ENCODE results near the gene CMSS1. TPM values are rescaled to one million over a fixed set of nuclear protein-coding genes. Genes with fewer than 3 reads are reported as not detected.

The CMSS1 gene
- total and polyA plus RNA-seq, 2 donors (not counting 1 experiment from before 2014, with no cell fraction given), result 7.3 to 22.8 TPM

- Mint-ChIP-seq H3K9me3 (ENCODE audit: insufficient read depth) (no peaks in the 10 kb centered on the region), H3K27ac (no peak overlapping the region), H3K4me3 (no peak overlapping the region), H3K27me3 (no peaks in the 10 kb centered on the region), H3K4me1 (peaks cover 15% of the 10 kb centered on the region)
- Histone ChIP-seq H2AFZ (ENCODE audit: insufficient read depth, low read depth, low read length, poor library complexity, severe bottlenecking) (no peak overlapping the region), H3K36me3 (replicated peaks in 1 of 2; ENCODE audit: control extremely low read depth in 1 of 2, control insufficient read depth in 1 of 2, extremely low read depth in 1 of 2, insufficient read depth in 2 of 2, low read length in 1 of 2) (no peaks in the 10 kb centered on the region), H3K27ac (ENCODE audit: low read length in 2 of 2) (no peak overlapping the region), H3K9ac (ENCODE audit: low read length) (no peak overlapping the region), H3K79me2 (ENCODE audit: control insufficient read depth, insufficient read depth, low read length) (no peaks in the 10 kb centered on the region), H3K4me3 (ENCODE audit: control extremely low read depth in 1 of 5, extremely low read depth in 1 of 5, insufficient read depth in 1 of 5, low read depth in 2 of 5, low read length in 4 of 5) (no peak overlapping the region), H3K4me1 (ENCODE audit: control insufficient read depth in 2 of 2, insufficient read depth in 2 of 2, low read length in 2 of 2) (peaks cover 4 to 7% of the 10 kb centered on the region in 2 donors), H4K20me1 (ENCODE audit: control insufficient read depth, insufficient read depth, low read length, poor library complexity, severe bottlenecking) (no peaks in the 10 kb centered on the region), H3K9me3 (ENCODE audit: control extremely low read depth in 1 of 3, control insufficient read depth in 2 of 3, insufficient read depth in 1 of 3, low read length in 2 of 3) (no peaks in the 10 kb centered on the region), H3K27me3 (replicated peaks in 1 of 4; ENCODE audit: control extremely low read depth in 1 of 4, control insufficient read depth in 3 of 4, insufficient read depth in 4 of 4, low read length in 3 of 4) (no peaks in the 10 kb centered on the region), H3K4me2 (replicated peaks; ENCODE audit: low read depth, low read length, poor library complexity, severe bottlenecking) (no peak overlapping the region)
- no peak for DNase-seq
- ATAC-seq (ENCODE audit: low read depth), result no peak
- WGBS (ENCODE audit: insufficient coverage), result 80% methylated on average over 1 of the region's 1 CpG
- ChIA-PET CTCF (no interaction called here), POLR2A (no interaction called here)
- TF ChIP-seq EZH2 (IDR thresholded peaks at IDR 0.05; ENCODE audit: borderline replicate concordance, insufficient read depth, low read depth, low read length, poor library complexity, severe bottlenecking), result no peak
- no peak for TF ChIP-seq CTCF (IDR thresholded peaks at IDR 0.05)
- intact Hi-C loops (cut with micrococcal nuclease), result no loop called here
Measured at GRCh38 chr3:100110162-100110561, 292.5 kb downstream of the CMSS1 start.

- H3K79me2 ChIP-seq (ENCODE audit: control insufficient read depth, insufficient read depth, low read length), result no peaks in the 10 kb centered on the region
- H3K9ac ChIP-seq (ENCODE audit: low read length), result no peak overlapping the region
- Mint-ChIP-seq H3K4me1 (no peaks in the 10 kb centered on the region), H3K9me3 (ENCODE audit: insufficient read depth) (no peaks in the 10 kb centered on the region), H3K27ac (no peak overlapping the region), H3K4me3 (no peak overlapping the region), H3K27me3 (no peaks in the 10 kb centered on the region)
- ChIA-PET CTCF (interaction anchor here (1.0 kb wide), 2 partner anchors 10 to 36 kb away, joined by 3 read pairs; no protein-coding TSS in a partner anchor), POLR2A (no interaction called here)
- no peaks in the 10 kb centered on the region for H3K36me3 ChIP-seq (replicated peaks in 1 of 2; ENCODE audit: control extremely low read depth in 1 of 2, control insufficient read depth in 1 of 2, extremely low read depth in 1 of 2, insufficient read depth in 2 of 2, low read length in 1 of 2)
- no peak overlapping the region for H3K27ac ChIP-seq (ENCODE audit: low read length in 2 of 2)
- no CpG with 5 or more reads among the region's 1 CpG for WGBS (ENCODE audit: insufficient coverage)
- DNase-seq, result no peak
- intact Hi-C loops (cut with micrococcal nuclease), result no loop called here
- H3K27me3 ChIP-seq (replicated peaks in 1 of 4; ENCODE audit: control extremely low read depth in 1 of 4, control insufficient read depth in 3 of 4, insufficient read depth in 4 of 4, low read length in 3 of 4), result no peaks in the 10 kb centered on the region
- no peaks in the 10 kb centered on the region for H3K9me3 ChIP-seq (ENCODE audit: control extremely low read depth in 1 of 3, control insufficient read depth in 2 of 3, insufficient read depth in 1 of 3, low read length in 2 of 3)
- no peak overlapping the region for H2AFZ ChIP-seq (ENCODE audit: insufficient read depth, low read depth, low read length, poor library complexity, severe bottlenecking)
- H3K4me1 ChIP-seq (ENCODE audit: control insufficient read depth in 2 of 2, insufficient read depth in 2 of 2, low read length in 2 of 2), result no peaks in the 10 kb centered on the region
- H4K20me1 ChIP-seq (ENCODE audit: control insufficient read depth, insufficient read depth, low read length, poor library complexity, severe bottlenecking), result no peaks in the 10 kb centered on the region
- ATAC-seq (ENCODE audit: low read depth), result no peak
- no peak overlapping the region for H3K4me3 ChIP-seq (ENCODE audit: control extremely low read depth in 1 of 5, extremely low read depth in 1 of 5, insufficient read depth in 1 of 5, low read depth in 2 of 5, low read length in 4 of 5)
- no peak overlapping the region for H3K4me2 ChIP-seq (replicated peaks; ENCODE audit: low read depth, low read length, poor library complexity, severe bottlenecking)
- TF ChIP-seq EZH2 (IDR thresholded peaks at IDR 0.05; ENCODE audit: borderline replicate concordance, insufficient read depth, low read depth, low read length, poor library complexity, severe bottlenecking) (no peak), CTCF (IDR thresholded peaks at IDR 0.05) (no peak)
Measured at GRCh38 chr3:100111728-100112127, 294.1 kb downstream of the CMSS1 start.

Data from B cell (primary cell).